Smooth muscle cell (in vitro differentiated cells): ENCODE results near the gene GADD45A. TPM values are rescaled to one million over a fixed set of nuclear protein-coding genes. Genes with fewer than 3 reads are reported as not detected.

Experiments
- DNase-seq: peaks from one replicate; lab custom pipeline; 2025; ENCODE audit not compliant: unreplicated experiment; lab: John Stamatoyannopoulos, UW
- H2AFZ ChIP-seq: fragments of 200-600 bp; sonication (generic); 2 replicates; pipeline ENCODE4 v1.6.0; 2016; ENCODE audit warnings: antibody characterized with exemption, low read depth, mild to moderate bottlenecking
- H3F3A ChIP-seq: fragments of 200-600 bp; sonication (generic); 2 replicates; pipeline ENCODE4 v1.6.0; 2017; ENCODE audit warnings: antibody characterized with exemption, low read depth
- H3K27ac ChIP-seq: fragments of 200-600 bp; sonication (generic); 2 replicates; pipeline ENCODE4 v1.5.1; 2016; ENCODE audit warnings: low read depth, mild to moderate bottlenecking
- H3K27me3 ChIP-seq: fragments of 200-600 bp; sonication (generic); 2 replicates; pipeline ENCODE4 v1.6.1; 2016; ENCODE audit warnings: low read depth, mild to moderate bottlenecking
- H3K36me3 ChIP-seq: fragments of 200-600 bp; sonication (generic); 2 replicates; pipeline ENCODE4 v1.5.1; 2016; ENCODE audit warnings: low read depth
- H3K4me1 ChIP-seq: fragments of 200-600 bp; sonication (generic); 2 replicates; pipeline ENCODE4 v1.5.1; 2016; ENCODE audit warnings: low read depth
- H3K4me2 ChIP-seq: fragments of 200-600 bp; sonication (generic); 2 replicates; pipeline ENCODE4 v1.6.0; 2016; ENCODE audit warnings: mild to moderate bottlenecking
- H3K4me3 ChIP-seq: fragments of 200-600 bp; sonication (generic); 2 replicates; pipeline ENCODE4 v1.5.1; 2016; ENCODE audit warnings: mild to moderate bottlenecking
- H3K79me2 ChIP-seq: fragments of 200-600 bp; sonication (generic); 2 replicates; pipeline ENCODE4 v1.6.0; 2016; ENCODE audit warnings: low read depth, mild to moderate bottlenecking
- H3K9ac ChIP-seq: fragments of 200-600 bp; sonication (generic); 2 replicates; pipeline ENCODE4 v1.6.0; 2016; ENCODE audit warnings: low read depth
- H3K9me3 ChIP-seq: fragments of 200-600 bp; sonication (generic); replicated peaks from 2 replicates; pipeline ENCODE4 v1.5.1; 2016; ENCODE audit warnings: low read depth
- H4K20me1 ChIP-seq: fragments of 200-600 bp; sonication (generic); 2 replicates; pipeline ENCODE4 v1.6.0; 2016; ENCODE audit warnings: low read depth
- WGBS: methylation state at CpG from one replicate; pipeline ENCODE4 v1.1.7; 2016; ENCODE audit warnings: low lambda C conversion rate; 5-methylcytosine and 5-hydroxymethylcytosine counted together
- polyA plus RNA-seq: library from polyadenylated mRNA; unstranded; fragments of >200 nt; fragmentation: Nextera tagmentation; extraction: Ambion mirVana; gene quantifications from 2 replicates; pipeline ENCODE4 v1.2.1, GENCODE V29; 2016
- total RNA-seq: library from RNA; depleted of rRNA; stranded (reverse); fragments of >200 nt; gene quantifications from 2 replicates; pipeline ENCODE4 v1.2.3, GENCODE V29; 2014
- TF ChIP-seq, protein P1 (sequence below): fragments of 200-600 bp; sonication (generic); IDR thresholded peaks from 2 replicates; pipeline ENCODE4 v1.5.1; 2017; ENCODE audit warnings: borderline replicate concordance, mild to moderate bottlenecking, antibody characterized with exemption; ENCODE audit not compliant: insufficient read depth, poor library complexity, severe bottlenecking

The GADD45A gene
- total and polyA plus RNA-seq, 2 experiments from 2014 or later = 130 to 205 TPM

GRCh38 chr1:67732750-67733151, 47.8 kb downstream of the GADD45A start:
- WGBS = 77% methylated on average over 6 of the region's 6 CpGs
- H3K27me3 ChIP-seq = no peaks in the 10 kb centered on the region
- H3K79me2 ChIP-seq = no peaks in the 10 kb centered on the region
- no peak overlapping the region for H3K4me2 ChIP-seq
- no peak overlapping the region for H3K9ac ChIP-seq
- H4K20me1 ChIP-seq = peaks cover 4% of the 10 kb centered on the region
- no peaks in the 10 kb centered on the region for H3K9me3 ChIP-seq
- TF ChIP-seq, protein P1, sequence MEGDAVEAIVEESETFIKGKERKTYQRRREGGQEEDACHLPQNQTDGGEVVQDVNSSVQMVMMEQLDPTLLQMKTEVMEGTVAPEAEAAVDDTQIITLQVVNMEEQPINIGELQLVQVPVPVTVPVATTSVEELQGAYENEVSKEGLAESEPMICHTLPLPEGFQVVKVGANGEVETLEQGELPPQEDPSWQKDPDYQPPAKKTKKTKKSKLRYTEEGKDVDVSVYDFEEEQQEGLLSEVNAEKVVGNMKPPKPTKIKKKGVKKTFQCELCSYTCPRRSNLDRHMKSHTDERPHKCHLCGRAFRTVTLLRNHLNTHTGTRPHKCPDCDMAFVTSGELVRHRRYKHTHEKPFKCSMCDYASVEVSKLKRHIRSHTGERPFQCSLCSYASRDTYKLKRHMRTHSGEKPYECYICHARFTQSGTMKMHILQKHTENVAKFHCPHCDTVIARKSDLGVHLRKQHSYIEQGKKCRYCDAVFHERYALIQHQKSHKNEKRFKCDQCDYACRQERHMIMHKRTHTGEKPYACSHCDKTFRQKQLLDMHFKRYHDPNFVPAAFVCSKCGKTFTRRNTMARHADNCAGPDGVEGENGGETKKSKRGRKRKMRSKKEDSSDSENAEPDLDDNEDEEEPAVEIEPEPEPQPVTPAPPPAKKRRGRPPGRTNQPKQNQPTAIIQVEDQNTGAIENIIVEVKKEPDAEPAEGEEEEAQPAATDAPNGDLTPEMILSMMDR = no peak
- no peak overlapping the region for H3K27ac ChIP-seq
- no peaks in the 10 kb centered on the region for H3K36me3 ChIP-seq
- peaks cover 9% of the 10 kb centered on the region for H3F3A ChIP-seq
- H3K4me3 ChIP-seq = no peak overlapping the region
- no peak overlapping the region for H2AFZ ChIP-seq
- peaks cover 14% of the 10 kb centered on the region for H3K4me1 ChIP-seq
- no peak for DNase-seq

DNA sequence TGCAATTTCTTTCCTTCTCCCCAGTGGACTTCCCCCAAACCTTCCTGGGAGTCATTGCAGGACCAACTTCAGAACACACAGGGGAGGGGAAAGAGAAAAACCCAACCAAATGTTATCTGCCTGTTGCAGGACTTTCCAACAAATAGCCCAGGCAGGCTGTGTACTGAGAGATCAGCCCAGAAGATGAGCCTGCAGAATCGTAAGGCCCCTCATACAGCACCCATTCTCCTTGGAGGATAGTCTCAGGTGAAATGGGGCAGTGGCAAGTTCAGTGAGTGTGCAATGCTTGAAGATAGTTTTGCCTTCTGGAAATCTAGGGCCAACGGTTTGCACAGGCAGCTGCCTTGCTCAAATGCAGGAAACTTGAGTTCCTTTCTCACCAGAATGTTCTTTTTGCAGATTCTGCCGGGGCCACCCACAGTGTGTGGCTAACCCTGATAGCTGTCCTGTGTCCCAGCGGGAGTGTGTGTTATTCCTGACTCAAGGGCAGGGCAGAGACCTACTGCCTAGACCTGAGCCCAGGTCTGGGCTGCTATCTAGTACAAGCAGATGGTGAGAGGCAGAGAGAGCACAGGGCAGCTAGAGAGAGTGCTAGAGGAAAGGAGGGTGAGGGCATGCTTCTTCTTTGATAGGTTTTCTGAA, 48.8 kb downstream of the GADD45A start:
- H2AFZ ChIP-seq = no peak overlapping the region
- WGBS = 65% methylated on average over 4 of the region's 4 CpGs
- TF ChIP-seq, protein P1 = no peak
- H3K4me2 ChIP-seq = no peak overlapping the region
- no peak for DNase-seq
- H4K20me1 ChIP-seq = peaks cover 4% of the 10 kb centered on the region
- no peaks in the 10 kb centered on the region for H3K27me3 ChIP-seq
- H3F3A ChIP-seq = peaks cover 9% of the 10 kb centered on the region
- H3K4me1 ChIP-seq = peaks cover 14% of the 10 kb centered on the region
- no peaks in the 10 kb centered on the region for H3K9me3 ChIP-seq
- no peaks in the 10 kb centered on the region for H3K36me3 ChIP-seq
- no peak overlapping the region for H3K9ac ChIP-seq
- no peaks in the 10 kb centered on the region for H3K79me2 ChIP-seq
- H3K4me3 ChIP-seq = no peak overlapping the region
- H3K27ac ChIP-seq = no peak overlapping the region

- Histone ChIP-seq H3K4me3 (no peak overlapping the region), H3K27me3 (no peaks in the 10 kb centered on the region), H3K36me3 (no peaks in the 10 kb centered on the region), H3K9me3 (no peaks in the 10 kb centered on the region), H3K4me1 (peaks cover 14% of the 10 kb centered on the region), H4K20me1 (peaks cover 4% of the 10 kb centered on the region), H3K9ac (no peak overlapping the region), H3F3A (peaks cover 9% of the 10 kb centered on the region), H3K79me2 (no peaks in the 10 kb centered on the region), H3K27ac (no peak overlapping the region), H3K4me2 (no peak overlapping the region), H2AFZ (no peak overlapping the region)
- WGBS = 96% methylated on average over 3 of the region's 3 CpGs
- DNase-seq = no peak
- TF ChIP-seq, protein P1 = no peak
Observed at GRCh38 chr1:67734323-67734690, 49.3 kb downstream of the GADD45A start.

DNA sequence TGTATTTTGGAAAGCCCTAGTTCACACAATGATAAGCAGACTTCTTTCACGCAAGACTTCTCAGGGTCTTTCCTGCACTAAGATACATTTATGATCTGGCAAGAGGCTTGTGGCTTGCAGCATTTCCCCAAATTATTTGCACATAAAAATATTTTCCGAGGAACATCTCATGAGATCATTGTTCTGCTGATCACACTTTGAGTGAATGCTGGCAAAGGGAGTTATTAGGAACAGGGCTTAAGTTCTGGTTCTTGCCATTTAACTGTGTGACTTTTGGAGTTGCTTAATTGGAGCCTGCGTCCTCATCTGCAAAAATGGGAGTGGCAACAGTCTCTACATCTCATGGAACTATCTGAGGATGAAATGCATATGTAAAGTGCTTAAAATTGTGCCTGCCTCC, 50.2 kb downstream of the GADD45A start:
- H3K4me3 ChIP-seq = no peak overlapping the region
- no peaks in the 10 kb centered on the region for H3K27me3 ChIP-seq
- no peak overlapping the region for H3K4me2 ChIP-seq
- no peak for DNase-seq
- peaks cover 14% of the 10 kb centered on the region for H3K4me1 ChIP-seq
- TF ChIP-seq, protein P1 = no peak
- H4K20me1 ChIP-seq = peaks cover 4% of the 10 kb centered on the region
- no peak overlapping the region for H3K9ac ChIP-seq
- no peaks in the 10 kb centered on the region for H3K36me3 ChIP-seq
- H3K9me3 ChIP-seq = no peaks in the 10 kb centered on the region
- no peak overlapping the region for H2AFZ ChIP-seq
- no peak overlapping the region for H3K27ac ChIP-seq
- WGBS = 94% methylated on average over 3 of the region's 3 CpGs
- peaks cover 9% of the 10 kb centered on the region for H3F3A ChIP-seq
- H3K79me2 ChIP-seq = no peaks in the 10 kb centered on the region
